BLaER1 treated with 17β-estradiol and CSF1 and Interleukin-3, amounts not matched to agents 10 nM and 100 nM (cell line): ENCODE results near the gene DIP2A.
"Not testable (repeated sequence)": the region's sequence is repeated elsewhere in the genome, so short reads cannot be mapped to it uniquely, and the experiment has no call there.

Experiments
- H3K27ac ChIP-seq, 11 experiments: shearing (Covaris generic); formaldehyde crosslinking; 2 replicates each; pipeline ENCODE4 v1.8.1; 2022
- H3K27me3 ChIP-seq, 11 experiments: shearing (Covaris generic); formaldehyde crosslinking; 2 replicates each; pipeline ENCODE4 v1.8.1; 2022
- H3K36me3 ChIP-seq, 11 experiments: shearing (Covaris generic); formaldehyde crosslinking; 2 replicates each; pipeline ENCODE4 v1.8.1; 2022
- H3K4me1 ChIP-seq, 10 experiments: shearing (Covaris generic); formaldehyde crosslinking; 2 replicates each; pipeline ENCODE4 v1.8.1; 2022
- H3K4me2 ChIP-seq, 11 experiments: shearing (Covaris generic); formaldehyde crosslinking; 2 replicates each; pipeline ENCODE4 v1.8.1; 2022
- H3K4me3 ChIP-seq, 10 experiments: shearing (Covaris generic); formaldehyde crosslinking; 2 replicates each; pipeline ENCODE4 v1.8.1; 2022
- H3K9ac ChIP-seq, 11 experiments: shearing (Covaris generic); formaldehyde crosslinking; 2 replicates each; pipeline ENCODE4 v1.8.1; 2022
- H3K9me3 ChIP-seq, 11 experiments: shearing (Covaris generic); formaldehyde crosslinking; replicated peaks in 1 of 11; 2 replicates each; pipeline ENCODE4 v1.8.1; 2022
- H4K20me1 ChIP-seq, 11 experiments: shearing (Covaris generic); formaldehyde crosslinking; 2 replicates each; pipeline ENCODE4 v1.8.1; 2022
- Cebpa-rat ChIP-seq, 11 experiments: shearing (Covaris generic); IDR thresholded peaks; 2 replicates each; pipeline ENCODE4 v1.8.1; 2022

Gene DIP2A

GRCh38 chr21:46459356-46460112 lies 843 bp downstream of the DIP2A start:
- TF ChIP-seq Cebpa-rat (IDR thresholded peaks at IDR 0.05): no peak
- peak overlapping the region; percentile 83 to 99 (median 97); a peak in 20 of 22 replicates for H3K27ac ChIP-seq
- H3K36me3 ChIP-seq: peaks cover 9 to 49% (median 36%) of the 10 kb centered on the region in 11 experiments; a peak in 21 of 22 replicates
- H3K4me2 ChIP-seq: peak overlapping the region; percentile 90 to 99 (median 94)
- no peaks in the 10 kb centered on the region for H3K27me3 ChIP-seq
- peak overlapping the region; percentile 92 to 99 (median 97) for H3K9ac ChIP-seq
- H3K4me3 ChIP-seq: peak overlapping the region; percentile 68 to 94 (median 86)
- no peaks in the 10 kb centered on the region for H3K9me3 ChIP-seq
- peaks cover 25 to 64% (median 34%) of the 10 kb centered on the region in 10 experiments for H3K4me1 ChIP-seq
- peaks cover 0 to 50% (median 25%) of the 10 kb centered on the region in 11 experiments; a peak in 16 of 22 replicates for H4K20me1 ChIP-seq

- H3K27me3 ChIP-seq: no peaks in the 10 kb centered on the region
- H3K9me3 ChIP-seq: no peaks in the 10 kb centered on the region
- peak overlapping the region in 2 of 11 experiments; percentile 91 to 94; a peak in 2 of 22 replicates for H3K4me2 ChIP-seq
- peaks cover 0 to 65% (median 28%) of the 10 kb centered on the region in 11 experiments; a peak in 16 of 22 replicates for H4K20me1 ChIP-seq
- peaks cover 18 to 62% (median 24%) of the 10 kb centered on the region in 10 experiments for H3K4me1 ChIP-seq
- no peak for TF ChIP-seq Cebpa-rat (IDR thresholded peaks at IDR 0.05)
- peaks cover 9 to 45% (median 22%) of the 10 kb centered on the region in 11 experiments; a peak in 20 of 22 replicates for H3K36me3 ChIP-seq
- 0 out of 22 replicates have a peak overlapping the region, but pooled peaks of 1 of the 11 experiments have one; percentile 41 for H3K9ac ChIP-seq
- H3K27ac ChIP-seq: no peak overlapping the region
- no peak overlapping the region for H3K4me3 ChIP-seq
These were observed 3.2 kb downstream of the DIP2A start for GRCh38 chr21:46461909-46462308.

GRCh38 chr21:46465153-46465552 lies 6.5 kb downstream of the DIP2A start:
- peaks cover 18 to 59% (median 32%) of the 10 kb centered on the region in 11 experiments for H3K36me3 ChIP-seq
- peaks cover 2 to 48% (median 7%) of the 10 kb centered on the region in 10 experiments; a peak in 17 of 20 replicates for H3K4me1 ChIP-seq
- not testable (repeated sequence) for H3K9me3 ChIP-seq, H3K27ac ChIP-seq, H3K9ac ChIP-seq, H3K27me3 ChIP-seq, H3K4me3 ChIP-seq
- H4K20me1 ChIP-seq: peaks cover 3 to 90% (median 28%) of the 10 kb centered on the region in 11 experiments; a peak in 16 of 22 replicates
- H3K4me2 ChIP-seq: peak overlapping the region in 2 of 11 experiments; percentile 35 to 41; a peak in 4 of 22 replicates

GRCh38 chr21:46465651-46466050 lies 7.0 kb downstream of the DIP2A start:
- H3K27me3 ChIP-seq: no peaks in the 10 kb centered on the region
- H3K36me3 ChIP-seq: peaks cover 18 to 59% (median 33%) of the 10 kb centered on the region in 11 experiments
- H3K9me3 ChIP-seq: no peaks in the 10 kb centered on the region
- no peak overlapping the region for H3K27ac ChIP-seq
- TF ChIP-seq Cebpa-rat (IDR thresholded peaks at IDR 0.05): no peak
- peak overlapping the region in 2 of 11 experiments; percentile 35 to 41; a peak in 4 of 22 replicates for H3K4me2 ChIP-seq
- no peak overlapping the region for H3K4me3 ChIP-seq
- H3K9ac ChIP-seq: no peak overlapping the region
- H4K20me1 ChIP-seq: peaks cover 3 to 87% (median 24%) of the 10 kb centered on the region in 11 experiments; a peak in 16 of 22 replicates
- peaks cover 0 to 45% (median 4%) of the 10 kb centered on the region in 10 experiments; a peak in 12 of 20 replicates for H3K4me1 ChIP-seq

DNA sequence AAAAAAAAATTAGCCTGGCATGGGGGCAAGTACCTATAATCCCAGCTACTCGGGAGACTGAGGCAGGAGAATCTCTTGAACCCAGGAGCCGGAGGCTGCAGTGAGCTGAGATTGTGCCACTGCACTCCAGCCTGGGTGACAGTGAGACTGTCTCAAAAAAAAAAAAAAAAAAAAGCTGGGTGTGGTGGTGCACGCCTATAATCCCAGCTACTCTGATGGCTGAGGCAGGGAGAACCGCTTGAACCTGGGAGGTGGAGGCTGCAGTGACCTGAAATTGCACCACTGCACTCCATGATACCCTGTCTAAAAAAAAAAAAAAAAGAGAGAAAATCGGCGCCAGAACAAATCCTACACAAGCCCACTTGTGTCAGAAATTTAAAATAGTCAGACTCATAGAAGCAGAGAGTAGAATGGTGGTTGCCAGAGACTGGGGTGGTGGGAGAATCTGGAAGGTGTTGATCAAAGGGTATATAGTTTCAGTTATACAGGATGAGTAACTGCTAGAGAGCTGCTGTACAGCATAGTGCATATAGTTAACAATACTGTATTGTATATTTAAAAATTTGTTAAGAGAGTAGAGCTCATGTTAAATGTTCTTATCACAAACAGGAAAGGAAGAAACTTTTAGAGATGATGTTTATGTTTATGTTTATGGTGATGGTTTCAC lies 9.6 kb downstream of the DIP2A start:
- Histone ChIP-seq H3K36me3 (peaks cover 14 to 51% (median 25%) of the 10 kb centered on the region in 11 experiments), H3K9me3 (no peaks in the 10 kb centered on the region), H4K20me1 (peaks cover 0 to 79% (median 12%) of the 10 kb centered on the region in 11 experiments; a peak in 11 of 22 replicates), H3K9ac (no peak overlapping the region), H3K27ac (no peak overlapping the region), H3K4me2 (no peak overlapping the region), H3K27me3 (no peaks in the 10 kb centered on the region), H3K4me3 (no peak overlapping the region), H3K4me1 (peaks cover 17 to 54% (median 21%) of the 10 kb centered on the region in 10 experiments)
- TF ChIP-seq Cebpa-rat (IDR thresholded peaks at IDR 0.05): no peak

GRCh38 chr21:46469275-46469674 lies 10.6 kb downstream of the DIP2A start:
- no peak for TF ChIP-seq Cebpa-rat (IDR thresholded peaks at IDR 0.05)
- Histone ChIP-seq H3K4me3 (no peak overlapping the region), H4K20me1 (peaks cover 0 to 81% (median 11%) of the 10 kb centered on the region in 11 experiments; a peak in 10 of 22 replicates), H3K4me1 (peaks cover 20 to 62% (median 26%) of the 10 kb centered on the region in 10 experiments), H3K4me2 (no peak overlapping the region), H3K36me3 (peaks cover 12 to 45% (median 22%) of the 10 kb centered on the region in 11 experiments; a peak in 18 of 22 replicates), H3K27ac (no peak overlapping the region), H3K9ac (no peak overlapping the region), H3K9me3 (no peaks in the 10 kb centered on the region), H3K27me3 (no peaks in the 10 kb centered on the region)

GRCh38 chr21:46471514-46471913 lies 12.8 kb downstream of the DIP2A start:
- Histone ChIP-seq H3K27me3 (no peaks in the 10 kb centered on the region), H3K27ac (peak overlapping the region in 4 of 11 experiments; percentile 1 to 52 (median 18); a peak in 2 of 22 replicates), H3K9me3 (no peaks in the 10 kb centered on the region), H3K36me3 (peaks cover 10 to 38% (median 14%) of the 10 kb centered on the region in 11 experiments; a peak in 18 of 22 replicates), H3K4me1 (peaks cover 20 to 54% (median 32%) of the 10 kb centered on the region in 10 experiments), H3K4me2 (peak overlapping the region; percentile 26 to 76 (median 41)), H3K9ac (peak overlapping the region in 1 of 11 experiments; percentile 48; a peak in 1 of 22 replicates), H4K20me1 (peaks cover 0 to 73% (median 8%) of the 10 kb centered on the region in 11 experiments; a peak in 8 of 22 replicates), H3K4me3 (no peak overlapping the region)
- TF ChIP-seq Cebpa-rat (IDR thresholded peaks at IDR 0.05): no peak

GRCh38 chr21:46472246-46472645 lies 13.6 kb downstream of the DIP2A start:
- Histone ChIP-seq H3K4me3 (no peak overlapping the region), H3K4me1 (peaks cover 20 to 52% (median 32%) of the 10 kb centered on the region in 10 experiments), H3K27ac (peak overlapping the region in 7 of 11 experiments; percentile 23 to 52 (median 38); a peak in 8 of 22 replicates), H3K36me3 (peaks cover 12 to 38% (median 19%) of the 10 kb centered on the region in 11 experiments; a peak in 17 of 22 replicates), H3K9ac (no peak overlapping the region), H3K9me3 (no peaks in the 10 kb centered on the region), H3K27me3 (no peaks in the 10 kb centered on the region), H3K4me2 (peak overlapping the region in 10 of 11 experiments; percentile 26 to 76 (median 40); a peak in 16 of 22 replicates), H4K20me1 (peaks cover 0 to 78% (median 8%) of the 10 kb centered on the region in 11 experiments; a peak in 8 of 22 replicates)
- TF ChIP-seq Cebpa-rat (IDR thresholded peaks at IDR 0.05): no peak
